Fibroblast of villous mesenchyme (primary cell): ENCODE results near the gene IGLL1. TPM values are rescaled to one million over a fixed set of nuclear protein-coding genes. Genes with fewer than 3 reads are reported as not detected.

Experiments used
- DNase-seq: peaks from one replicate; pipeline ENCODE4 v3.0.0-alpha.2; 2010; ENCODE audit warnings: low read depth
- H3K4me3 ChIP-seq: 2 replicates; pipeline ENCODE4 v1.5.1; 2011; ENCODE audit warnings: low read depth, mild to moderate bottlenecking, low read length
- total RNA-seq: library from RNA; depleted of rRNA; stranded (reverse); fragments of >200 nt; gene quantifications from 2 replicates; pipeline ENCODE4 v1.2.3, GENCODE V29; 2012
- TF ChIP-seq, protein P1 (sequence below): IDR thresholded peaks from 2 replicates; pipeline ENCODE4 v1.5.1; 2012; ENCODE audit warnings: low read depth, mild to moderate bottlenecking, low read length; ENCODE audit not compliant: insufficient read depth

Gene IGLL1
- total RNA-seq, 1 donor = not detected

DNA sequence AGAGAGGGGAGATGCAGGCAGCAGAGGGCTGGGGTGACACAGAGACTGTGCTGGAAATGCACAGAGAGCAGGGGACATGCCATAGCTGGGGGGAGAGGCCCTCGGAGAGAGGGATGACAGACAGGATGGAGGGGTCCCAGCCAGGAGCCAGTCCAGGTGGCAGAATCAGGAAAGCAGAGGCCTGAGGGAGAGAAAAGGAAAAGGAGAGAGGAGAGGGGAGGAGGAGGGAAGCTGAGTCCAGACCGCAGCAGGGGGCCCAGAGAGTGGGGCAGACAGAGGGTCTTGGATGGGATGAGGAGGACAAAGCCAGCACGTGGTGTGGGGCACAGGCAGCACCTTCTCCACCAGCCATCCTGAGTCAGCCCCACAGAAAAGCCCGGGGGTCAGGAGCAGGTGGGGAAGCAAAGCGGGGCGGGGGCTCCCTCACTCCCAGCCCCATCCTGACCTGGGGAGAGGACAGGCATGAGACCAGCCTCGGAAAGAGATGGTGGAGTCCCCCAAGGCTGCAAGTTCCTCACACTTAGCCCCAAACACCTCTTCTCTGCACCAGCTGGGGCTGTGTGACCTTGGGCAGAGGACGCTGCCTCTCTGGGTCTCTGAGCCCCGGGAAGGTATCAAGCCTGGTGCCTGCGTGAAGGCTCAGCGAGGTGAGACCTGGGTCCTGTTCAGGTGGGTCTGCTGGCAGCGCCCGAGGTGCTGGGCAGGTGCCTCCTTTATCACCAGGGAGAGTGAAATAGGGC, 48.0 kb downstream of the IGLL1 start:
- no peak overlapping the region for H3K4me3 ChIP-seq
- DNase-seq = no peak
- TF ChIP-seq, protein P1, sequence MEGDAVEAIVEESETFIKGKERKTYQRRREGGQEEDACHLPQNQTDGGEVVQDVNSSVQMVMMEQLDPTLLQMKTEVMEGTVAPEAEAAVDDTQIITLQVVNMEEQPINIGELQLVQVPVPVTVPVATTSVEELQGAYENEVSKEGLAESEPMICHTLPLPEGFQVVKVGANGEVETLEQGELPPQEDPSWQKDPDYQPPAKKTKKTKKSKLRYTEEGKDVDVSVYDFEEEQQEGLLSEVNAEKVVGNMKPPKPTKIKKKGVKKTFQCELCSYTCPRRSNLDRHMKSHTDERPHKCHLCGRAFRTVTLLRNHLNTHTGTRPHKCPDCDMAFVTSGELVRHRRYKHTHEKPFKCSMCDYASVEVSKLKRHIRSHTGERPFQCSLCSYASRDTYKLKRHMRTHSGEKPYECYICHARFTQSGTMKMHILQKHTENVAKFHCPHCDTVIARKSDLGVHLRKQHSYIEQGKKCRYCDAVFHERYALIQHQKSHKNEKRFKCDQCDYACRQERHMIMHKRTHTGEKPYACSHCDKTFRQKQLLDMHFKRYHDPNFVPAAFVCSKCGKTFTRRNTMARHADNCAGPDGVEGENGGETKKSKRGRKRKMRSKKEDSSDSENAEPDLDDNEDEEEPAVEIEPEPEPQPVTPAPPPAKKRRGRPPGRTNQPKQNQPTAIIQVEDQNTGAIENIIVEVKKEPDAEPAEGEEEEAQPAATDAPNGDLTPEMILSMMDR = no peak

GRCh38 chr22:23531283-23531956, 48.7 kb downstream of the IGLL1 start:
- no peak overlapping the region for H3K4me3 ChIP-seq
- DNase-seq = no peak
- TF ChIP-seq, protein P1 = no peak

GRCh38 chr22:23530766-23531282, 49.3 kb downstream of the IGLL1 start:
- DNase-seq = no peak
- H3K4me3 ChIP-seq = no peak overlapping the region
- TF ChIP-seq, protein P1 = no peak

DNA sequence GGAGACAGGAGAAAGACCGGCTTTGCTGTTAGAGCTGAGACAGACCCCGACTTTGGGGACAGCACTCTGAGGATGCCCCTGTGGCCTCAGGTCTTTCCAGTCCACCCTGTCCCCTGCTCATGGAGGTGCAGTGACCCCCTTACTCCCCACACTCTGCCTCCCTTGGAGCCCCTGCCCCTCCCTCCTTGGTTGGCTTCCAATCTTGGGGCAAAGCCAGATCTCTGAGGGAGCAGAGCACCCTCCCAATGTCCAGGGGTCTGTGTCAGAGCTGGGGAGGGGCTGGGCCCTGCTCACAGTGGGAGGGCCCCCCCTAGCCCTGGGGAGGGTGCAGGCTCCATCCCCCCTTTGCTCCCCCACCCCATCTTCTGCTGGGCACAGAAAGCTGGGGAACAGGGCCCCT, 50.0 kb downstream of the IGLL1 start:
- no peak for DNase-seq
- TF ChIP-seq, protein P1 = no peak
- no peak overlapping the region for H3K4me3 ChIP-seq

DNA sequence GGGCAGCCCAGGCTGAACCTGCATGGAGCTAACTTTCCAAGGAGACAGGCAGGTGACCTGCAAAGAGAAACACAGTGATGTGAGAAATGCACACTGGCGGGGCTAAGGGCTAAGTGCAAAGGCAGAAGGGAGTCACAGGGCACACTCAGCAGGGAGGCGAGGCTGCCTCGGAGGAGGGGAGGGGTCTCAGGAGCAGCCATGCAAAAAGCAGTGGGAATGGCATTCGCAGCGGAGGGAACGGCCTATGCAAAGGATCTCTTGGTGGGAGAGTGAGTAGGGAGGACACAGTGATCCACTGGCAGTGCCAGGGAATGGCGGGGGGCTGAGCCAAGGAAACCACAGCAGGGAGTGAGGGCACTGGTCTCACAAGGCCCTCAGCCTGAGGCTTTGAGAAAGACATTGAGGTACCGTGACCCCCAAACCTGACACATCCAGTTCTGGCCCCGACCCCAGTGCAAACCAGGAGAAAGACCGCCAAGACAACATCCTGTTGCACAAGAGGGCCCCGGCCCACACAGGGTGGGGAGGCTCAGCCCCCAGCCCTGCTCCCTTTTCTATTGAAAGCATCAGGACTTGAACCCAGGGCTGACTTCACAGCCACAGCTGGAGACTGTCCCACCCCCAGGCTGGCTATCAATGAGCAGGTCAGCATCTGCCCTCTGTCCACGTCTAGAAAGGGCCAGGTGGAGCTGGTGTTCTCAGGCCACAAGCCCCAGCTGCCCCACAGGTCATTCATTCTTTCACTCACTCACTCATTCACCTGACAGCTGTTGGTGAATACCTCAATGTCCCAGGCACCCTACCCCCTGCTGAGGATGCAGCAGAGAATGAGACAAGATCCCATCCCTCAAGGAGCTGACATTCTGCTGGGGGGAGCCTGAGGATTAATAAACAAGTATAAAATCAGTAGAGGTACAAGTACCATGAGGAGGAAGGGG, 50.7 kb downstream of the IGLL1 start:
- no peak for DNase-seq
- TF ChIP-seq, protein P1 = no peak
- H3K4me3 ChIP-seq = no peak overlapping the region

DNA sequence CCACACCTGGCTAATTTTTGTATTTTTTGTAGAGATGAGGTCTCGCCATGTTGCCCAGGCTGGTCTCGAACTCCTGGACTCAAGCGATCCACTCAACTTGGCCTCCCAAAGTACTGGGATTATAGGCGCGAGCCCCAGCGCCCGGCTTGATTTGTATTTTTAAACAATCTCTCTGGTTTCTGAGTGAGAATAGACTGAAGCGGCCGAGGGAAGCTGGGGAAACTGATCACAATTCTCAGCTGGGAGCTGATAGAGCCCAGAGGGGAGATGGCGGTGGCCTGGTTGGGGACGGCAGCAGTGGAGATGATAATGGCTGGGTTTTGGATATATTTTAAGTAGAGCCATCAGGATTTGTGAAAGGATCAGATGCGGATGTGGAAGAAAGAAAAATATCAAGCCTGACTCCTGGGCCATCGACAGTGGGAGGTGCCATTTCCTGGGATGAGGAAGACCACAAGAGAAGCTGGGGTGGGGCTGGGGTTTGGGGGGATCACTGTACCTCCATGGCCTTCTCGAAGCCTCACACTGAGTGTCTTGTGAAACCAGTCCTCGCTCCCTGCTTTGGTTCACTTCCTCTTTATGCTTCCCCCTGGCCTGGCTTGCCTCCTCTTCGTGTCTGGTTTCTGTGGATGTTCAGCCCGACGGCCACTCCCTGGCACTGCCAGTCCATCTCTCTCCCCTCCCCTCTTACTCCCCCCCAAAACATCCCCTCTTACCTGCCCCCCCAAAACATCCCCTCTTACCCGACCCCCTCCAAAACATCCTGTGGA, 51.9 kb downstream of the IGLL1 start:
- DNase-seq = no peak
- TF ChIP-seq, protein P1 = no peak
- H3K4me3 ChIP-seq = no peak overlapping the region
